TTC549 (cell line): Measurements from ENCODE around the gene MACROH2A2.
"Not testable (repeated sequence)": the region's sequence is repeated elsewhere in the genome, so short reads cannot be mapped to it uniquely, and the experiment has no call there.

Source experiments
- FAIRE-seq: peaks from 2 replicates; lab custom pipeline; 2012; peaks lifted over from hg19 to GRCh38; lab: Jason Lieb, UNC

Gene MACROH2A2

GRCh38 chr10:70132098-70133029, 79.7 kb downstream of the MACROH2A2 start, which contains the start of gene AIFM2:
TSS of gene AIFM2 (minus strand) at chr10:70132825. CDS start at chr10:70124084, 8,741 bp downstream.
- no peak for FAIRE-seq

DNA sequence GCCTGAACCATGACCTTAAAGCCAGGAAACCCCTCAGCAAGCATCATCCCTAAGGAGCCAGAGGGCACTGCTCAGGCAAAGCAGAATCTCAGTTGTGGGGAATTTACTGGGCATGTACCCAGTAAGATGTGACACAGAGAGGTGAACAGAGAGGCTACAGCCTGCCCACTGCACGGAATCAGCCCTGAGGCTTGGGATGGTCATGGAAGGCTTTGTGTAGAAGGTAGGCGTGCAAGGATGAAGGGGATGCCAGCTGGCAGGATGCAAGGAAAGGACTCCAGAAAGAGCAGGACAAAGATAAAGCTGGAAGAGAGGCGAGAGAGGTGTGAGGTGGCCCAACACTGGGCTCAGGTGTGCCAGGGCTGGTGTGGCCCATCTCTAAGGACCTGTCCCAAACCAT, 82.4 kb downstream of the MACROH2A2 start:
- FAIRE-seq = no peak

- FAIRE-seq = no peak
Observed at GRCh38 chr10:70135684-70136083, 83.0 kb downstream of the MACROH2A2 start.

- no peak for FAIRE-seq
Observed at GRCh38 chr10:70137135-70137534, 84.5 kb downstream of the MACROH2A2 start.

GRCh38 chr10:70137927-70138883, 85.6 kb downstream of the MACROH2A2 start:
- no peak for FAIRE-seq

DNA sequence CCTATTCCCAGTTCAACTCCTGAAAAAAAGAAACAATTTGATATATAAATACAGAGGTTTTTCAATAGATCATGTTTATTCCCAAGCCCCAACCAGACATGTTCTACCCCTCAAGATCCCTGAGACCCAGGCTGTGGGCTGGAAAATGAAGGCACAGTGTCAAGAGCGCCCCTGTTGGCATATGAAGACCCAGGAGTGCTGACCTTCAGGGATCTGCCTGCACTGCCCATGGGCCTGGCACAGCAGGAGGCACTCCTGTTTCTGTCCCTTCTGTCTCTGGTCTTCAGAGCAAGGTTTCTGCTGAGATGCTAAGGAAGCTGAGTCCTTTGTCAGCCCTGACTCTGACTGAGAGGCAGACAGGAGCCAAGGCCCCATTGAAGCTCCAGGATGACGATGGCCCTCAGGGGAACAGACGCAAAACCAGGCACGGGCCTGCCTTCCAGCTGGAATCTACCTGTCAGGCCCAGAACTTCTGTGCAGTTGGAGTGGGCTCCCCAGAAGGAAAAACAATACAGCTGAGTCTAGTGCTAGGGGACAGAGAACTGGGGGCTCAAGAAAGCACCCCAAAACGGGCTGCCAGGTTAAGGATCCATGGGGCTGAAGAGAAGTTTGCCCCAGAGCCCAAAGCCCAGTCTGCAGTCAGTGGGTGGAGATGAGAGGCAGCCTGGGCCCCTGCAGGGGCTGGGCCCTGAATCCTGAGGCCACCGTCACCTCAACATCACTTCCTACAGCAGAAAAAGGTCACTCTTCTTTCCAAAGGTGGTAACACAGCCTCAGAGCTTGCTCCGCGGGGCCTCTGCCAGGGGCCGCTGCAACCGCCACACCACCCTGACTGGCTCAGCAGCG, 86.7 kb downstream of the MACROH2A2 start:
- FAIRE-seq = no peak

GRCh38 chr10:70139997-70140250, 87.3 kb downstream of the MACROH2A2 start:
- no peak for FAIRE-seq

DNA sequence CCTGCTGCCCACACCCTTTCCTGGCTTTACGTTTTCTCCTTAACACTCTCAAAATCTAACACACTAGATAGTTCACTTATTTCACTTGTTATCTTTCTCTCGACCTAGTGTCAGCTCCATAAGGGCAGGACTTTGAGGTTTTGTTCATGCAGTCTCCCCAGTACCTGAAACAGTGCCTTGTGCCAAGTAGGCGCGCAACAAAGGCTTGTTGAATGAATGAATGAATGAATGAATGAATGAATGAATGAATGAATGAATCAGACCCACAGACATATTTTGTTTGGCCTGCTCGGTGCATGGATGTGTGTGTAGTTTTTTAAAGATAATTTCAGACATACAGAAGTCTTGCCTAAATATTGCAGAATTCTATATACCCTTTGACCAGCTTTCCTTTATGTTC, 87.7 kb downstream of the MACROH2A2 start:
- no peak for FAIRE-seq

GRCh38 chr10:70142555-70142954, 89.9 kb downstream of the MACROH2A2 start:
- no peak for FAIRE-seq

GRCh38 chr10:70144372-70145110, 91.9 kb downstream of the MACROH2A2 start:
- no peak for FAIRE-seq

GRCh38 chr10:70145166-70145665, 92.6 kb downstream of the MACROH2A2 start:
- no peak for FAIRE-seq

DNA sequence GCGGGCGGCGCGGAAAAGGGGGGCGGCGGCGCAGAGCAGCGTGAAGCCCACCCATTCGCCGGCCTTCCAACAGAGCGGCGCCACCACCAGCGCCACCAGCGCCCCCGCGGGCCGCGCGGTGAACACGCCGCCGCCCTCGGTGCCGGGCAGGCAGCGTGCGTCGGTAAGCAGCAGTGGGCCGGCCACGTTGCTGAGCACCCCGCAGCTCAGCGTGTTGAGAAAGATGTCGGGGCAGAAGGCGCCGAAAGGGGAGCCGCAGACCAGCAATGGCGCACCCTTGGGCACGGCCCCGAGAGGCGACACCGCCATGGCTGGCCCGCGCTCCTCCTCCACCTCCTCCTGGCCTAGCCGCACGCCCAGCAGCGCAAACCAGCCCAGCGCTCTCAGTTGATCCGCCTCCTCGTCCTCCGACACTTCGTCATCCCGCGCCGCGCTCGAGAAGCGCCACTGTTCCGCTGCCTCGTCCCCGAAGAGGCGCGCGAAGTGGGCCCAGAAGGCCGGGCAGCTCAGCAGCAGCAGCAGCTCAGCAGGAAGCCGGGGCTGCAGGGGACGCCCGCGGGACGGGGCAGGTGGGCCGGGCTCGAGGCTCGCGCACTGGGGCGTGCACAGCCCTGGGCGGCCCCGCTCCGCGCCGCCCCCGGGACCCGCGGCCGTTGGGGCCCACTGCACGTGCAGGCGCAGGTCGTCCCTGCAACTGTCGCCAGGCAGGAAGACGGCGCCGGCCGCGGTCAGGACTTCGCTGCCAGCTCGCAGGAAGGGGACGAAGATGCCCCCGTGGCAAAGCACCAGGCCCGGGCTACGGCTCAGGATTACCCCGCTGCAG, 93.2 kb downstream of the MACROH2A2 start:
- FAIRE-seq = no peak

DNA sequence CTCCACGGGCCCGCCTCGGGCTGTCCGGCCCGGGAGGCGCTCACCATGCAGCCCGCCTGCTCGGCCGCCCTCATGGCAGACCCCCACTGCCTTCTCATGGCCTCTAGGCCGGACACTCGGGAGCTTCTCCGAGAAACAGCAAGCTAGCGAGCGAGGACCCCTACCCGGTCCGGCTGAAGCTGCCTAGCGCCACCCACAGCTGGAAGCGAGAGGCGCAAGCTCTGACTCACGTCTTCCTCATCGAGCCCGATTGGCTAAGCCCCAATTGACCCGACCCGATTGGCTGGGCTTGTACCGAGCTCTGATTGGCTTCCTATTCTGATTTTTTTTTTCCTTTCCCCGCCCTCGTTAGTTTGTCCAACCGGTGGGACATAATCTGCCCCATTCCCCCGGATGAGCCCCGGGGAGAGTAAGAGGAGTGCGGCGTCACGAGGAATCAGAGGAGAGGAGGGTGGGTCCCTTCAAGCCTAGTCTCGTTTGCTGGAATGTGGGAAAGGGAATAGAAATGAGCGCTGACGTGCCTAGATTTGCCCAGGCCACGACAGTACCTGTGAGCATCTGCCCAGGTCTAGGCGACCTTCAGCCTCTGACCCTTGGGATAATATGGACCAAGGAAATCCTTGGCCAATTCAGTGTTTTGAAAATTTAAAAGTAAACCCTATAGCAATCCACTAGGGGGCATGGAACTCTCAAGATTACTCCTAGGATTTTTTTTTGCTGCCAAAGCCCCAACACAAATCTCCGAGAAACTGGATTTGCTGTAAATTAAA, 94.0 kb downstream of the MACROH2A2 start, which contains the start of gene TYSND1:
TYSND1 (minus strand) TSS at position 212 of the 770 bp plus-strand sequence; CDS start at position 98, 114 bp downstream.
- FAIRE-seq = peak; percentile 96

GRCh38 chr10:70147259-70147625, 94.6 kb downstream of the MACROH2A2 start:
- FAIRE-seq = no peak

DNA sequence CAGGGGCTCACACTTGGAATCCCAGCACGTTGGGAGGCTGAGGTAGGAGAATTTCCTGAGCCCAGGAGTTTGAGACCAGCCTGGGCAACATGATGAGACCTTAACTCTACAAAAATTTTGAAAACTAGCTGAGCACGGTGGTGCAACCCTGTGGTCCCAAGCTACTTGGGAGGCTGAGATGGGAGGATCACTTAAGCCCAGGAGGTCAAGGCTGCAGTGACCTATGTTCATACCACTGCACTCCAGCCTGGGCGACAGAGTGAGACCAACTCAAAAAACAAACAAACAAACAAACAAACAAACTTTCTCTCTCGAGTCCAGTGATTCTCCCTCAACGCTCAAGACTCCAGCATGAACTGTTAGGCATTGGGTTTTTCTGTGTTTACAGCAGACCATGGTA, 95.9 kb downstream of the MACROH2A2 start:
- no peak for FAIRE-seq

- FAIRE-seq = no peak
Observed at GRCh38 chr10:70155255-70155838, 102.7 kb downstream of the MACROH2A2 start.

DNA sequence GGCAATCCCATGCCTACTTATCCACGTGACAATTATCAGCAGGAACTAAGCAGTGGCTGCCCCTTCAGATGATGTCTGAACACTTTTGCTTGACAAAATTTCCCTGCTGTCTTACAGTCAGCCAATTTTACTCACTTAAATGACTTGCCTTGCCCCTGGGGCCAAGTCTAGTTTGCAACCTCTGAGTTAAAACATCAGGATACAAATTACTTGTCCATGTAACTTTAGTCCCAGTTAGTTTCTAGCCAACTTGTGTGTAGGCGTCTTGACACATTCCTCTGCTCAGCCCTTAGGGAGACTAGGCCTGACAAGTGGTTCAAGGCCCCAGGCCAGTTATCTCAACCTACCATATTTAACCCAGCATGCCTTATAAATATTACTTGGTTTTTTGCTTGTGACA, 105.5 kb downstream of the MACROH2A2 start:
- no peak for FAIRE-seq

DNA sequence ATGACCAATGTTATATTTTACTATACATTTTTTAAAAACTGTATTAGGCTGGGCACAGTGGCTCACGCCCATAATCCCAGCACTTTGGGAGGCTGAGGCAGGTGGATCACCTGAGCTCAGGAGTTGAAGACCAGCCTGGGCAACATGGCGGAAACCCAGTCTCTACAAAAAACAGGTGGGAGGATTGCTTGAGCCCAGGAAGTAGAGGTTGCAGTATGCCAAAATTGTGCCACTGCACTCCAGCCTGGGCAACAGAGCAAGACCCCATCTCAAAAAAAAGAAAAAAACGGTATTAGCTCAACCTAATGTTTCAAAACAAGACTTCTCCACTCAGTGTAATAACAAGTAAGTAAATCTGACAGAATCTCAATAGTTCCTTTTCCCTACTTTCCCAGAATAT, 106.7 kb downstream of the MACROH2A2 start:
- not testable (repeated sequence) for FAIRE-seq

DNA sequence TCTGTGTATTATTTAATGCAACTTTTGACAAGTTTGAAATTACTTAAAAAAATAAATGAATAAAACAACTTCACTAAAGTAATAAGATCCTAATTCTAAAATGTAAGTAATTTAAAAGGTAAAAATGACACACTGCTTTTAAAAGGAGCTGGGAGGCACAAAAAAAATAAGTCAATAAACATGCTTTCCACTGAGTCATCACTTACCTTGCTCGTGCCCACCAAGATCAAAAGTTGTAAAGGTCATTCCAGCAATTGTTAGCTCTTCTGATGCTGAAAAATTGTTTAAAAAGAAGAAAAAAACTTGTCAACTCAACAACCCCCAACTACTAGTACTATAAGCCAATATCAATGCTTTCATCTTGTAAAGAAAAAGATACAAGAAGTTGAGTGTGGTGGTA, 108.2 kb downstream of the MACROH2A2 start:
- no peak for FAIRE-seq
